Hematopoietic multipotent progenitor cell treated with erythropoietin and hydrocortisone succinate and interleukin-3 and kit ligand, for 15 days (in vitro differentiated cells): ENCODE results near the gene UTP25.

Experiments
- DNase-seq: peaks from one replicate; pipeline ENCODE4 v3.0.0-alpha.2; 2015; ENCODE audit warnings: low spot score

UTP25 gene

DNA sequence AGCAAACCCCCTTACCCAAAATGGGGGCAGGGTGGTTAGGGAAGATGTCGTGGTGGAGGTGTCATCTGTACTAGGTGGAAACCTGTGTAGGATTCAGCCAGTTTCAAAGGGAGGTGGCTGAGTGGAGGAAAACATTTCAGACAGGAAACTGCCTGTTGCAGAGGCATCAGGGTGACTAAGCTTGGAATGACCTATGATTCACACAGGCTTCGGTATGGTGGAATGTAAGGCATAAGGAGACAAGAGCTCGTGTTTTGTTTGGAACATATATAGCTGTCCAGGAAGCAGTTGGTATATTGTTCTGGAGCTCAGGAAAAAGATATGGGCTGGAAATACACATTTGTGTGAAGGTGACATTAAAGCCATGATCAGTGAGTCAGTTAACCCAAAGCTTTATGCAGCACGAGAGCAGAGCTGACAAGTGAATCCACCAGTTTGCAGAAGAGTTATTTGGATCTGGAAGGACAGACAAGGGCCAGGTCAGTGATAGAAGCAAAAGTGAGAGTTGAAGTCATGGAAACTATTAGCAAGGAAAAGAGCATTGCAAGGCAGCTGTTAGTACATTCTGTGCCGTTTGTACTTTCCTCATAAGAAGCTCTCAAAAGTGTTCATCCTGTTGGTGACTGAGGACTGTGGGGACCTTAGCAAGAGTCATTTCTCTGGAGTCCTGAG, 12.2 kb downstream of the UTP25 start:
- no peak for DNase-seq

DNA sequence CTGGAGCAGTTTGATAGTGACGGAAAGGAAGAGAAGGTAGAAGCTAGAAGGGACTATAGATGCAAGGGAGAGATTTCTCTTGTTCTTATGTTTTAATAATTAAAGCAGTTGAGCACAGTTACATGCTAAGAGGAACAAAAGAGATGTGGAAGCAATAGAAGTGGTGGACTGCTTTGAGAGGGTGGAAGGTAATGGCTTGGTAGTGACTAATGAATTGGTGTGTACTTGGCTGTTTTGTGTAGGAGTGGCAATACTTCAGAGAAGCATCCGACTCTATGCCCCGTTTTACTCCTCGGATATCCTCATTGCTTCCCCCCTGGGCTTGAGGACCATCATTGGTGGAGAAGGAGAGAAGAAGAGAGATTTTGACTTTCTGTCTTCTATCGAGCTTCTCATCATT, 12.8 kb downstream of the UTP25 start:
- DNase-seq = no peak

DNA sequence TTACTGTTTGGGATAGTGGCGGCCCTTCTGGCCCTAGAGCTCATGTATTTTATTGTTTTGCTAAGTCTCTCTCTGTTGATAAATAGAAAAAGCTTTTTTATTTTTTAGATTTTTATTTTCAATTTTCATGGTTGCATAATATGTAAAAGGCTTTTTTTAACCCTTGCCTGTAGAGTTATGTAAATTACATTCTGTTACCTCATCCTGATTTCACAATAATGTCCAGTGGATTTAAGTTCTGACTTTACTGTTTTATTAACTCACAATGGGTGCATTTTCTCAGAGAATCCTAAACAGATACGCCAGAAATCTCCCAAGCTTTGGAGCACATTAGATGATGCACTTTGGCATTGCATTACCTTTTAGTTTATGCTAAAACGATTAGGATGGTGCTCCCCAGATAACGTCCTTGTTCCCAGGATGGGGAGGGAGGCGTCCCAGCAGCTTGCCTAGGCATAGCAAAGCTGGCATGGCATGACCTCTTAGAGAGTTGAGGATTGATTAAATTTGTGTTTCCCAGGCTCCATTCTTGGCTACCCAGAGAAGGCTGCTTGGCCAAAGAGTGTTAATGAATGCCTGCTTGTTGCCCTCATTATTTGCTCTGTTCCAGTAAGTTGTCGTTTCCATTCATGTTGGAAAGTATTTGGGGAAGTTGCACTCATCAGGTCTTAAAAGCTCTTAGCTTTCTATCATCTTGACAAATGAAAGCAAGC, 17.1 kb downstream of the UTP25 start:
- no peak for DNase-seq

DNA sequence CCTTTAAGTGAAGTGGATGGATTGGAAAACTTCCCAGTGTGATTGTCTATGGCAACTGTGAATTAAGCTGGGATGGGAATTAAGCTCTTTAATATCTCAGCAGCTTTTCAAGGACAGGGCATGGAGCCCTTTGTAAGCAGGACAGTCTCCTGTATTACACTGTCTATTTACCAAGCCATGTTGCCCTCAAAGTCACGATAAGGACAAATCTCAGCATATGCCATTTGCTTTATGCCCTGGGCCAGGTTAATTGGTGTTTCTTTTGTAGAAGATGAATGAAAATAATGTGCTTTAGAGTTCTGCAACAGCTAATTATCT, 17.6 kb downstream of the UTP25 start:
- no peak for DNase-seq

DNA sequence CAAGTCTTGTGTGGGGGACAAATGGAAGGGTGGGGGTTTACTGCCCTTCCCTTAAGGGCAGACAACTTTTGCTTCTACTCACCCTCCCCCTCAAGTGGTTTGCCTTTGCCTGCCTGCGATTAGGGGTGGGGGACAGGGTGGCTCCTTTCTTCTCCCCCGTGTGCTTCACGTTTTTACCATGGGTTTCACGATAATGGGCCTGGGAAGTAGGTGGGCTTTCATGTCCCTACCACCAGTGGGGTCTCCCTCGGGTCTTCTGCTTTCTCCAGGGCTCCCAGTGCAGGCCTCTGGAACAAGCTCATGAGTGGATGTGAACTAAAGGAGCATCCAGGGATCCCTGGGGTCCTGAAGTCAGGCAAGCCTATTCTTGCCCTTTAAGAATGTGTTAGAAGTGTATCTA, 21.6 kb downstream of the UTP25 start:
- no peak for DNase-seq

DNA sequence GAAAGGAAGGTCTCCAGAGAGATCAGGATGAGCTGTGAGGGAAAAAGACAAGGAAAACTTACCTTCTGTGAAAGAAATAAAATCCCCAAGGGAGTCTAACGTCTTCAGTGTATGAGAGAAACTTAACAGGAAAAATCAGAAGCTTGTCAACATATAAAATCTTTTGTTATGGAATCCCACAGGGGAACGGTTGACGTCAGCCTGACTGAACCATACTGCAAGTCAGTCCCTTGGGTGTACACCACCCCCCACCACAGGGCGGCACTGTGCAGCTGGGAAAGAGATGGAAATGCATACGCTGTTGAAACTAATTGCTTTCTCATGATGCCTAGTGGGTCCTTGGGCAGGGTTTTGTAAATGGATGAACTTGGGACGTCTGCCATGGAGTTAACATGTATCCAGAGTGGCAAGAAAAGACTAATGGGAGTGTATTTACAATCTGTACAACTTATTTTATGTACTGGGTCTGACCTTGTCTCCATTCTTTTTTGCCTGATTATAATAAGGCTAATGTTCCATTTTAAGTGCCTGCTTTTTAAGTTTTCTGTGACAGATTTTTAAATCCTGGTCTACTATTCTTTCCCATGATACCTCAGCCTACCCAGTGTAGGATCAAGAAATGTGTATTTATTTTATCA, 22.7 kb downstream of the UTP25 start:
- DNase-seq = peak; percentile 24

DNA sequence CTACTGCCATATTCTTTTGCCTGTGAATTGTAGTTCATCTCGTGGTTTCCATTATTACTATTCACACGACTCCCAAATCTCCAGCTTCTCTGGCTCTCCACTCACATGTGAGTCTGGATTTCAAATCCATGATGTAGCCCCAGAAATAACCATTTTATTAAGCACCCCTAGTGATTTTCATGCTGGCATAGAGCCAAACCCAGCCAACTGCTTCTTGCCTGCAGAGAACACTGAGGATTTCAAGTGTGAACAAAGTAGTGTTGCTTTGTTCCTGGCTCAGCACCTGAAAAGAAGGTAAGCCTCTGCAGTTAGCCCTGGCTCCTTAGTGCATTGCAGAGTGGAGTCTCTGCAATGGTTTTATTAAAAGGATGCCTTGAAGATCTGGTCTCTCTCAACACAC, 25.9 kb downstream of the UTP25 start:
- DNase-seq = no peak

DNA sequence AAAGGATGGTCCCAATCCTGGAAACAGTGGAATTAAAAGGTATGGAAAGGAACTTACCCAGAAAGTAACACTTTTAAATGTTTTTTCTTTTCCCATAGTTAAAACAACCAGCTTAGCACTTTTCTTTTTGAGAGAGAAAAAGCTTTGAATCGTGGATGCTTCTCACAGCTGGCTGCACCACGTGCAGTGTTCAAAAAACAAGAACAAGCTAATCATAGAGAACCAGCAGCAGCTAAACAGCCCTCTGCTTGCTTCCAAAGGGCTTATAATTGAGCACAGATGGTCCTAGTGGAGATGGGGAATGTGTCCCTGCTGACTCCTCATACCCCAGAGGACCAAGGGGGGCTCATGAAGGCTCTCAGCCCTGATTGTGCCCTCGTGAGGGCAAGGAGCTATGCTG, 26.4 kb downstream of the UTP25 start:
- DNase-seq = no peak

DNA sequence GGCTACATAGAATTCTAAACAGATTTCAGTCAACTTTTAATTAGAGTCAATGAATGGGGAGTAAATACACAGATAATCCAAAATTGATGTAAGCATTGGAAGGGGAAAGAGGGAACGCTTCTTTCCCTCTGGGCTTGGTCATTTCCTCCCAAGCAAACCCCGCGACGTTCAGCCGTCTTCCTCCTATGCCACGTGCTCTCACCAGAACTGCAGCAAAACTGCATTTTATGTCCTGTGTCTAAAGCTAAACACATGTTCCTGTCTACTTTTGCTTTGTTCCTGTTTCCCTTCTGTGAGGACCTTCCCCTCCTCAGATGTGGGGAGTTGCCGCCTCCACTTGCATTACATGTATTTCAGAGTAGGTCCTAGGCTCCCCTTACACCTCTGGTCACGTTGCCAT, 27.2 kb downstream of the UTP25 start:
- no peak for DNase-seq

DNA sequence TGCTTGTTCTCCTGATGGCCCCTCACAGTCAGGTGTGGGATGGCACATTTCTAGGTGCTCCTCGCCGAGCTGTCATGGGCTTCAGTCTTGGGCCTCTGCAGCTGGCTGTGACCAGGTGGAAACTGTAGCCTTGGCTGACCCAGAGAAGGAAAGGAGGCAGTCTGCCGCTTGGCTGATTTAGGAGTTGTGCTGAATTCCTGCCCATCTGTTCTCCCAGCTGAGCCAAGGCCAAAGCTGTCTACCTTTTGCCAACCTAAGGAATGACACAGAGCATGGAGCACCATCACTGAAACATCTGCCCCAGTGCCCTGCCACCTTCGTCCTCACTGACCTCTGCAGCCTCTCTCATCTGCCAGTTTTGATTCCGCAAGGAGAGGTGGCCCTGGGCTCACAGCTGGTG, 27.9 kb downstream of the UTP25 start:
- DNase-seq = no peak

DNA sequence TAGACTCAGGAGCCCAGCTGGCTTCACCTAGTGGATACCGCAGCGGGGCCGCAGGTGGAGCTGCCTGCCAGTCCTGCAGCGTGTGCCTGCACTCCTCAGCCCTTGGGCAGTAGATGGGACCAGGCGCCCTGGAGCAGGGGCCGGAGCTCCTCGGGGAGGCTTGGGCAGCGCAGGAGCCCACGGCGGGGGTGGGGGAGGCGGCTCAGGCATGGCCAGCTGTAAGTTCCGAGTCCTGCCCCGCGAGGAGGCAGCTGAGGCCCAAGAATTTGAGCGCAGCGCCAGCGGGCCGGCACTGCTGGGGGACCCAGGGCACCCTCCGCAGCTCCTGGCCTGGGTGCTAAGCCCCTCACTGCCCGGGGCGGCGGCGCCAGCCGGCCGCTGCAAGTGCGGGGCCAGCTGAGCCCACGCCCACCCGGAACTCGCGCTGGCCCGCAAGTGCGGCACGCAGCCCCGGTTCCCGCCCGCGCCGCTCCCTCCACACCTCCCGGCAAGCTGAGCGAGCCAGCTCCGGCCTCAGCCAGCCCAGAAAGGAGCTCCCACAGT, 30.9 kb downstream of the UTP25 start:
- no peak for DNase-seq

DNA sequence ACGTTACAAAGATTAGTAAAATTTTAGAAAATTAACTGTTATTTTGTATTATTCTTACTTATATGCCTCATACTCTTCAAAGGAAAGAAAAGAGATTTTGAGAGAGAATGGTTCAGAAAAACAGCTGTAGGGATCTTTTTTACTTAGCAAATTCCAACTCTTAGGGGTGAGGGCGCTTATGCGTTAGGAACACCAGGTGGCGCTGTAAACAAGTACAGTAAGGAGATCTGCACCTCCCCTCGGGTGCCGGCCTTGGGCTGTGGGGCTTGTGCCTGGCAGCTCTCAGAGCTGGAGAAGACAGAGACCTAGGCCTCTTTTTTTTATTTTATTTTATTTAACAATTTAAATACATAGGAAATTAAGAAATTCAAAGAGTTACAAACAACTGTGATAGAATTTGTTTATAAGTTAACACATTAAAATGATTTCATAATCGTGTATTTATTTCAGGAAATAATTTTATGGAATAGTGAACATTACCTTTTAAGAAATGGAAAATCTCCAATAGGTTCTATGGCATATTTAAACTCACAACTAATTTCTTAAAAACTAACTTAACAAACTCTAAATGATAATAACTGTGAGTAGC, 32.6 kb downstream of the UTP25 start:
- DNase-seq = peak; percentile 77

DNA sequence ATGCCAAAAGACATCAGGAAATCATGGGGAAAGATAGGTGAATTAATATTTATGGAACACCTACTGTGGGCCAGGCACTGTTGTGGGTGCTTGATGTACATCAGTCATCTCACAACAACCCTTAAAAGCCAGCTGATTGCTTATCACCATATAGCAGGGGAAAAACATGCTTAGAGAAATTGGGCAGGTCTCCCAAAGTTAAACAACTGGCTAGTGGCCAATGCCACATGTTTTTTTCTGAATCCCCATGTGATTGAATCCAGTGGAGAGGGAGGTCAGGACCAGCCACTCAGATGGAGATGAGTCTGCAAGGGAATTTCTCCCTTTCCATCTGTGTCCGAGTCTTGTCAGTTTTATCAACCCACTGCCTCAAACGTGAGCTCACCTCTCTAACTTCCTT, 33.5 kb downstream of the UTP25 start:
- no peak for DNase-seq

DNA sequence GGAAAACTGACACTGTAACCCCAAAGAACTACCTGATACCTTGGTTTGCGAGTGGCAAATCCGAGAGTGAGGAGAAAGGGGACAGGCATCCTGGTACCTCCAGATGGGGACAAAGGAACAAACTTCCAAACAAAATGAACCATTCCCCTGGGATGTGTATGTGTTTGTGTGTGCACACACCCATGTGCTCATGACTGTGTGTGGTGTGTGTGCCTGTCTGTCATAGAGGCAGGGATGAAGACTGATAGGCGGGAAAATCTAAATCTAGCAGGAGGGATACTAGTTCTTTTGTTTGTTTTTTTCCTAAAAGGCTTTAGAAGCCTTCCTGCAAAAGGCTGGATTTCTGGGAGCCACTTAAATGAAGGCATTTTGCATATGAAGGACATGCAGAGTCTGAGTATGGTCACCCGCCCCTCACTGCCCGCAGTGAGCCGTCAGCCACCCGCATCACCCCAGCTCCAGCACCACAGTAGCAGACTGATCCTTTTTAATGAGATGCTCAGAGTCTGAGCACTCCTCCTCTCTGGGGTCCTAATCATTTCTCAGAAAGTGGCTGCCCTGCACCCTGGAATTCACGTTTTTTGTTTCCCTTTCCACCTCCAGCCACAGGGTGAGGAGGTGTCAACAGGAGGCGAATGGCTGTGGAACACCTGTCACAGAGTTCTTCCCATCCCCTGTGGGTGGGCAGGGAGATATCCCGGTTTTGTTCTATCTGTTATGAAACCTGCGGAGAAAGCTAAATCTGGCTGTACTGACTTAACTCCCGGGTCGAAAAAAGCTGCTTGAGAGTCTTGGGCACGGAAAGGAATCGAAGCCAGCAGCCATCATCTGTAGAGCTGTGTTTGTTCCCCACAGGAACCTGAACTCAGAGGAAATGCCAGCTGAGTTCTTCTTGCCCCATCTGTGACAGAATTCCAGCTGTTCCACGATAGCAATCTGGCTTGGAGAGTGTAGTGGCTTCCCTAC, 34.9 kb downstream of the UTP25 start:
- no peak for DNase-seq

DNA sequence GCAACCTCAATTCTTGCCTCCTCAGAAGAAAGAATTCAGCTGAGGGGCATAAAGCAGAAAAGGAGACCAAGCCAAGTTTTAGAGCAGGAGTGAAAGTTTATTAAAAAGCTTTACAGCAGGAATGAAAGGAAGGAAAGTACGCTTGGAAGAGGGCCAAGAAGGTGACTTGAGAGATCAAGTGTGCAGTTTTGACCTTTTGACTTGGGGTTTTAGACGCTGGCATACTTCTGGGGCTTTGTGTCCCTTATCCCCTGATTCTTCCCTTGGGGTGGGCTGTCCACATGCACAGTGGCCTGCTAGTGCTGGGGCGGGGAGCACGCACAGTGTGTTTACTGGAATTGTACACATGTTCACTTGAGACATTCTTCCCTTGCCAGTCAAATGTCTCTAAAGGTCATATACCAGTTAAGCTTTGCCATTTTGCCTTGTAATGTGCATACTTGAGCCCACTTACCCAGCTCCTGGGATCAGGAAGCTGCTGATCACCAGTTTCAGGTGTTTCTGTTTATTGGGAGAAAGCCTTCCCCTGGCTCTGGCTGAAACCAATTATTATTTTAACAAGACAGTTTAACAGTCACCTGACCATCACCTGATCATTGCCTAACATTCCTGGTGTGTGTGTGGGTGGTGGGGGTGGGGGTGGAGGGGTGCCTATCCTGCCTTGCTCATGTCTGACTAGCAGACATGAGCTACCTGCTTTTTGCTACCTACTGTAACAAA, 36.2 kb downstream of the UTP25 start:
- DNase-seq = no peak

DNA sequence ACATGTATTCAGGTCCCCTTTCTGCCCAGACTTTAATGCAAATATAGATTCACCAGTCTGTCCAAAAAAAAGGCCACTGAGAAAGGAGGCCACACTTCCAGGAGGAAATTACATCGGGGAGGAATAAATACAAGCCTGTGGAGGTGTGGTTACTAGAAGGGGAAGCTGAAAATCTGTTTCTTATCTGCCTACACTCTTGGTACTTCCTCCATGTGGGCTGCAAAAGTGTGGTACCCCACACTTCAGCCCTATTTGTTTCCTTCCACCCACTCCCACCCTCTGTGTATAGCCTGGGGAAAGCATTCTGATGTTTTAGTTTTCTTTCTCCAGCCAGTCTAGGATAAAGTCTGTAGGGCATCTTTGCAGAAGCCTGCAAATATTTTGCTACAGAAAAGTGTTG, 38.4 kb downstream of the UTP25 start:
- no peak for DNase-seq

DNA sequence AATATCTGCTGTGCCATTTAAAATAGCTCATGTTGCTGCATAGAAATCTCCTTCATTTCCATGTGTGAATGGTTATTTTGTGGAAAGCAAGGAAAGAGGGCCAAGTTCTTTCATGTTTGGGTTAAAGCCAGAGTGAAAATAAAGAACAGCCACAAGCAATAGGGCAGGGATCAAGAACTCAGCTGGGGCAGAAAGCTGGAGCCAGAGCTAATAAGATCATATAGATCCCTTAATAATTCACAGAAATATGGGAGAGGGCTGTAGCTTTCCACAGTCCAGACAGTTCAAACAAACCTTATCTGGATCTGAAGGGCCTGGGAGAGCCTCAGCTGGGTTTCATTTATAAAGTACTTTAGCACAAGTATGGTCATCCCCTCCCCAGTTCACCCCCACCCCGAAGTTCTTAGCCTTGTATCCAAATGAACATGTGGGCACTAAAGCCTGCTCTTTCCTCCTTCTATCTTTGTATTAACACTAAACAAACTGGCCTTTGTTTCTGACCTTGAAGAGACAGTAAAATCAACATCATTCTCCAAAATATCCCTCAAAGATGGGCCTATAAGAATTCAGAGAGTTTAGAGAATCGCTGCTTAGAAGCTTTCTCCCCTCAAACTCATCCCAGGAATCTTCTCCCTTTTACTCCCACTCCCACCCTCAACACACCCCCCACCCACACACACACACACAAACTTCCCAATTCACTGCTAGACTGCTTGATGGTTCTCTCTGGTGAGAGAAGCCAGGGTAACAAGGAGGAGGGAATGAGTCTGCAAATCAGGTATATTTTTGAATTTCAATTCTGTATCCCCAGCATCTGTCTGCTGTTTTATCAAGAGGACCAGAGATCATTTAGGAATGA, 41.7 kb downstream of the UTP25 start:
- no peak for DNase-seq

DNA sequence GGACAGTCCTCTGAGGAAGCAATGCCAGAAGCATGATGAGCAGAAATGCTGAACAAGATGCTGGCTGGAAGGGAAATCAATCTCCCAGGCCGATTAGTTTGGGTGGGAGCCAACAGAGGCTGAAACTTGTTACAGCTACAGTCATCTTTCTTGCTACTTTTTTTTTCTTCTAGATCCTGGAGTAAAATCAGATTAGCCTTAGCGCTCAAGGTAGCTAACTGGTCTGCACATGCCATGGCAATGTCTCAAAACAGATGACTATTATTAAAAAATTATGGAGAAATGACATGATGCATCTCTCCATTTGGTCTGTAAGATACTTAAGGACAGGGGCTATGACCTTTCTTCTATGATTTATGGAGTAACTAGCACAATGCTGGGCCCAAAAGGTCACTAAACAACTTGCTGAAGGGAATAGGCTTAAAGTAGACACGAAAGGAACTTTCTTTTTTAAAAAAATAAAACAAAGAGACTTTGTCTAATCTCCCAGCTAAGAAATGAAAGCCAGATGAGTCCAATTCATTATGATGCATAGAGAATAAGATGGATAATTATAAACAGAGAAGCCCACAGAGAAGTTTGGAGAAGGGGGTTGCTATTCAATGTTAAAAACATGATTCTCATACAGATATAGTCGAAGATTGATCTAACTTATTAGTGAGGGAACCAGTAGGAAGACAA, 42.5 kb downstream of the UTP25 start:
- no peak for DNase-seq

DNA sequence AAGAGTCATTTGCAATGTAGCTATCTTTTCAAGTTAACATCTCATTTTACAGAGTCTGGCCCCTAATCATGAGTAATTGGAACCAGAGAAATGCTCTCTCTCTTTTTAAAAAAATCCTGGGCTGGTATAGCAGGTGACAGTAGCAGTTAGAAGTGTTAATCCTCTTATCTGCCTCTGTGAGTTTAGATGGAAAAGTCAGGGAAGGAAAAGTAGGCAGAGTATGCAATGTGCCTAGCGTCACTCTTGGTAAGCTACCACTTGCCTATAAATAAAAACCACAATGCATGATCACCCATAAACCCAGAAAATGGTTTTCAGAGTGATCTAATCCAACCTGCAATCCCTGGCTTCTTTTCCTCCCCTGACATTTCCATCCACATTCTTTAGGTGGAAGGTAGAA, 43.2 kb downstream of the UTP25 start:
- DNase-seq = no peak

DNA sequence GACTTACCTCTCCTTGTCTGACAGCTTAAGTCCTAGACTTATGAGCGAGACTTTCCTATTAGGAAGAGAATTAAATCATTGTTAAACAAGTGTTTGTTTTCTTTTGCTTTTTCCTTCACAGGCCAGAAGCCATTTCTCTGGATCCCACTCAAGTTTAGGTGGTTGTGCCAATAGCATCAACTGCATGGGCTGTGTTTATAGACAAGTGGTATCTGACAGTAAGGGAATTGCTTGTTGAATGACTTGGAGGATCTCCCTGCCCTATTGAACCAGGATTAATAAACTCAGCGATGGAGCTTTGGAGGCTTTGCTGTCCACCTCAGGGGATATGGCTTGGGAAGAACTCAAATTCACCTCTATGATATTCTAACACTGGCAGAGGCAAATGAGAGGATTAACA, 43.7 kb downstream of the UTP25 start:
- no peak for DNase-seq
